ENCODE data around the gene RBFOX2. TPM values are rescaled to one million over a fixed set of nuclear protein-coding genes. Genes with fewer than 3 reads are reported as not detected.

The RBFOX2 gene
- total and polyA plus RNA-seq, 2 experiments from 2014 or later: 88.8 to 131 TPM

DNA sequence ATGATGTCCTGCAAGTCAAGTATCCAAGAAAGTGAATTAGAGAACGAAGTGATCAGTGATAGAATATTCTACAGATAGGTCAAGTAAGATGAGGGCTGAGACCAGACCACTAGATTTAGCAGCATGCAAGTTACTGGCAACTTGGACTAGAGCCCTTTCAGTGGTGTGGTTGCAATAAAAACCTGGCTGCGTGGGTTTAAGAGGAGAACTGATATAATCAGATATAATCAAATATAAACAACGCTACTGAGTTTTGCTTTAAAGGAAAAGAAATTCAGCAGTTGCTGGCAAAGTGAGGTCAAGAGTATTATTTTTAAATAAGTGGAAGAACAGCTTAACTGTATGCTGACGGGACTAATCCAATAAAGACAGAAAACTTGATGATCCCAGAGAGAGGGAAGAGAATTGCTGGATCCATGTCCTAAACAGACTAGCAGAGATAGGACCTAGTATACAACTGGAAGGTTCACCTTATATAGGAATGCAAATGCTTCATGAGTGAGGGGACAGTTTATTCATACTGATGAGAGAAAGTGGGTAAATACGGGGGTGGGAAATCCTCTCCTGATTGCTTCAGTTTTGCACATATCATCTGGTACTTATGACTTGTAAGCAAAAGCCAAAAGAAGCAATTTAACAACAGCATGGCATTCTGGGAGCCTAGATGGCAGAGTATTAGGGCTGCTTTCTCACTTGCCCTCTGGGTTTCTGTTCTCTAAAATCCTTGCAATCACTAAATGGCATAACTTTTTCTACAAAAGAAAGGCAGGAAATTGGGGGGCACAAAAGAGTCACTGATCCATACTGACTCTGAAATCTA, 146.2 kb downstream of the RBFOX2 start (continued):
- no peak for TF ChIP-seq CTCF (conservative IDR thresholded peaks at IDR 0.05; ENCODE audit: low read depth in 2 of 2)

DNA sequence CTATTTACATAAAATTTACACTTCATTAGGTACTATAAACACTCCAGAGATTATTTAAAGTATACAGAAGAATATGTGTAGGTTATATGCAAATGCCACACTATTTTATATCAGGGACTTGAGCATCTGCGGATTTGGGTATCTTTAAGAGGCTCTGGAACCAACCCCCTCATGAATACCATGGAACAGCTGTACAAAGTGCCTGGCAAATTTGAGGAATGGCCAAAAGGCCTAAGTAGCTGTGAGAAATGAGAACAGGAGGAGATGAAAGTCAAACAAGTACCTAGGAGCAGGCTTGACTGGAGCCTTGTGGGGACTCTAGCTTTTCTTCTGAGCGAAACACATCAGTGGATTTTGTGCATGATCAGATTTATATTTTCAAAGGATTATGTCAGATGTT, 149.3 kb downstream of the RBFOX2 start:
- Mint-ChIP-seq H3K4me3 (no peak overlapping the region), H3K9me3 (peaks cover 3% of the 10 kb centered on the region; the same call in 2 of the 3 replicates), H3K4me1 (peaks cover 28% of the 10 kb centered on the region), H3K36me3 (ENCODE audit: low read depth) (no peaks in the 10 kb centered on the region; the same call in 2 of the 3 replicates), H3K27me3 (ENCODE audit: insufficient read depth, low read depth, poor library complexity) (no peaks in the 10 kb centered on the region), H3K27ac (no peak overlapping the region)
- no peak overlapping the region for H2AFZ ChIP-seq
- no peaks in the 10 kb centered on the region for H3F3A ChIP-seq (replicated peaks; ENCODE audit: low read depth)
- H4K20me1 ChIP-seq (replicated peaks; ENCODE audit: insufficient read depth): peaks cover 12% of the 10 kb centered on the region; the same call in 1 of the 2 replicates
- H3K4me1 ChIP-seq (ENCODE audit: insufficient read depth): peaks cover 18% of the 10 kb centered on the region
- DNase-seq (ENCODE audit: low spot score) (no peak), ATAC-seq (no peak)
- no peaks in the 10 kb centered on the region for H3K9me2 ChIP-seq (ENCODE audit: insufficient read depth)
- H3K79me2 ChIP-seq (replicated peaks; ENCODE audit: insufficient read depth): peaks cover 59% of the 10 kb centered on the region
- no peak overlapping the region for H3K4me3 ChIP-seq
- no peak overlapping the region for H3K4me2 ChIP-seq
- H3K27me3 ChIP-seq (ENCODE audit: insufficient read depth): no peaks in the 10 kb centered on the region
- no peaks in the 10 kb centered on the region for H3K36me3 ChIP-seq (ENCODE audit: insufficient read depth)
- no peak overlapping the region for H3K27ac ChIP-seq (ENCODE audit: low read depth)
- TF ChIP-seq ZNF462 (CRISPR knock-in tag; IDR thresholded peaks at IDR 0.05) (no peak), CREB1 (CRISPR knock-in tag; IDR thresholded peaks at IDR 0.05; ENCODE audit: low read depth) (no peak), ZNF331 (CRISPR knock-in tag; IDR thresholded peaks at IDR 0.05; ENCODE audit: low read depth) (no peak), REST (IDR thresholded peaks at IDR 0.05; ENCODE audit: unreplicated experiment) (no peak), ETS1 (IDR thresholded peaks at IDR 0.05) (no peak), NANOG (IDR thresholded peaks at IDR 0.05; ENCODE audit: borderline replicate concordance) (no peak), CTCF (conservative IDR thresholded peaks at IDR 0.05; ENCODE audit: low read depth in 2 of 2) (no peak), EZH2phosphoT487 (IDR thresholded peaks at IDR 0.05; ENCODE audit: unreplicated experiment) (no peak)

All from GM23338 (cell line).